Measurements from ENCODE around the gene TMEM259.

Gene TMEM259

GRCh38 chr19:1020868-1021425, at the start of gene TMEM259:
Gene TMEM259, minus strand, starts transcription at chr19:1021123. Its CDS starts 127 bp downstream, at chr19:1020996.
- DNase-seq = peak; percentile 39 to 98 (median 93)

- DNase-seq = no peak
Measured at GRCh38 chr19:1070576-1070930, 49.6 kb upstream of the TMEM259 start.

- DNase-seq = peak in 19 of 51 donors; percentile 9 to 45 (median 21)
Measured at GRCh38 chr19:1069009-1069779, 48.3 kb upstream of the TMEM259 start.

GRCh38 chr19:1068009-1069001, 47.4 kb upstream of the TMEM259 start:
- peak in 8 of 51 donors; percentile 4 to 17 (median 14) for DNase-seq

- no peak for DNase-seq
Measured at GRCh38 chr19:1067341-1067957, 46.5 kb upstream of the TMEM259 start.

- peak in 1 of 51 donors; percentile 23 for DNase-seq
Measured at GRCh38 chr19:1066748-1067340, 45.9 kb upstream of the TMEM259 start, which contains the start of gene ARHGAP45. Gene ARHGAP45, plus strand, starts transcription at chr19:1067167. Its CDS starts 239 bp downstream, at chr19:1067406.

- no peak for DNase-seq
Measured at GRCh38 chr19:1066251-1066747, 45.4 kb upstream of the TMEM259 start.

- DNase-seq = no peak
Measured at GRCh38 chr19:1065606-1066109, 44.7 kb upstream of the TMEM259 start.

GRCh38 chr19:1064661-1065605, 44.0 kb upstream of the TMEM259 start:
- peak in 7 of 51 donors; percentile 10 to 42 (median 24) for DNase-seq

- no peak for DNase-seq
Measured at GRCh38 chr19:1063909-1064660, 43.2 kb upstream of the TMEM259 start.

GRCh38 chr19:1063030-1063908, 42.3 kb upstream of the TMEM259 start:
- no peak for DNase-seq

GRCh38 chr19:1062387-1063029, 41.6 kb upstream of the TMEM259 start:
- no peak for DNase-seq

- DNase-seq = no peak
Measured at GRCh38 chr19:1061987-1062386, 41.1 kb upstream of the TMEM259 start.

GRCh38 chr19:1060689-1061088, 39.8 kb upstream of the TMEM259 start:
- no peak for DNase-seq

GRCh38 chr19:1058112-1058511, 37.2 kb upstream of the TMEM259 start:
- no peak for DNase-seq

- no peak for DNase-seq
Measured at GRCh38 chr19:1057176-1057855, 36.4 kb upstream of the TMEM259 start.
